Bronchial epithelial cell (primary cell): ENCODE data around the gene TTC6. TPM values are rescaled to one million over a fixed set of nuclear protein-coding genes. Genes with fewer than 3 reads are reported as not detected.

Experiments
- DNase-seq: peaks from one replicate; pipeline ENCODE4 v3.0.0-alpha.2; 2010; ENCODE audit warnings: low read depth
- FAIRE-seq: peaks from 2 replicates; lab custom pipeline; 2011; peaks lifted over from hg19 to GRCh38; lab: Jason Lieb, UNC
- H3K27me3 ChIP-seq: 2 replicates; pipeline ENCODE4 v1.5.1; 2011; ENCODE audit warnings: low read length; ENCODE audit not compliant: control insufficient read depth, insufficient read depth
- H3K36me3 ChIP-seq: 2 replicates; pipeline ENCODE4 v1.5.1; 2011; ENCODE audit warnings: low read length; ENCODE audit not compliant: control insufficient read depth, insufficient read depth
- H3K4me3 ChIP-seq: 2 replicates; pipeline ENCODE4 v1.5.1; 2011; ENCODE audit warnings: mild to moderate bottlenecking, low read depth, low read length, control low read depth
- total RNA-seq: library from RNA; depleted of rRNA; stranded (reverse); fragments of >200 nt; gene quantifications from 2 replicates; pipeline ENCODE4 v1.2.1, GENCODE V29; 2014
- TF ChIP-seq, protein P1 (sequence below): IDR thresholded peaks from 2 replicates; pipeline ENCODE4 v1.5.1; 2011; ENCODE audit warnings: mild to moderate bottlenecking, moderate library complexity, low read length, control low read depth, inconsistent platforms; ENCODE audit not compliant: insufficient read depth, severe bottlenecking

TTC6 gene
- total RNA-seq, 1 donor from 2014 or later: 0.53 TPM

DNA sequence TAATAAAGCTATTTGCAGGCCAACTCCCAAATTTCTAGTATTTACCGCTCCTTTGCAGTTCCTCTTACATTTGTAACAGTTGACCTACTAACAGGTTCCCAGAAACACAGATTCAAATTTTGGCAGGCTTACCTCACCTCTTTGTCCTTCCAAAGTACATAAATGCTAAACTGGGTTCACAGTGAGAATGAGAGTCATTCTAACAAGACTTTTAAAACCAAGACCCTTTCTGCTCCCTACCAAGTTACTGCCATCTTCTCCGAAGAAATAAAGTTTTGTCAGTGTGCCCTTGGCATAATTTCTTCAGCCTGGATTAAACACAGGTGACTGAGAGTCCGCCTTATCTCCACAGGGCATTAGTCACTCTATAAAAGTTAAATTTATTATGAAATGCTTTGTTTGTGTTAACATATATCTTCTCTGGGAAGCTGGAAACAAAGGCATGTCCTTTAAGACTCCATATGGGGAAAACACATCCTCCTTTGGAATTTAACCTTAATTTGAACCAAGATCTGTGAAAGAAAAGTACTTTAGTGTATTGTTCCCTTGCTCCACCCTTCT is 28.5 kb upstream of the TTC6 start:
- TF ChIP-seq, protein P1, sequence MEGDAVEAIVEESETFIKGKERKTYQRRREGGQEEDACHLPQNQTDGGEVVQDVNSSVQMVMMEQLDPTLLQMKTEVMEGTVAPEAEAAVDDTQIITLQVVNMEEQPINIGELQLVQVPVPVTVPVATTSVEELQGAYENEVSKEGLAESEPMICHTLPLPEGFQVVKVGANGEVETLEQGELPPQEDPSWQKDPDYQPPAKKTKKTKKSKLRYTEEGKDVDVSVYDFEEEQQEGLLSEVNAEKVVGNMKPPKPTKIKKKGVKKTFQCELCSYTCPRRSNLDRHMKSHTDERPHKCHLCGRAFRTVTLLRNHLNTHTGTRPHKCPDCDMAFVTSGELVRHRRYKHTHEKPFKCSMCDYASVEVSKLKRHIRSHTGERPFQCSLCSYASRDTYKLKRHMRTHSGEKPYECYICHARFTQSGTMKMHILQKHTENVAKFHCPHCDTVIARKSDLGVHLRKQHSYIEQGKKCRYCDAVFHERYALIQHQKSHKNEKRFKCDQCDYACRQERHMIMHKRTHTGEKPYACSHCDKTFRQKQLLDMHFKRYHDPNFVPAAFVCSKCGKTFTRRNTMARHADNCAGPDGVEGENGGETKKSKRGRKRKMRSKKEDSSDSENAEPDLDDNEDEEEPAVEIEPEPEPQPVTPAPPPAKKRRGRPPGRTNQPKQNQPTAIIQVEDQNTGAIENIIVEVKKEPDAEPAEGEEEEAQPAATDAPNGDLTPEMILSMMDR: no peak
- DNase-seq (peak; percentile 56), FAIRE-seq (no peak)
- Histone ChIP-seq H3K27me3 (no peaks in the 10 kb centered on the region), H3K36me3 (no peaks in the 10 kb centered on the region), H3K4me3 (no peak overlapping the region)

DNA sequence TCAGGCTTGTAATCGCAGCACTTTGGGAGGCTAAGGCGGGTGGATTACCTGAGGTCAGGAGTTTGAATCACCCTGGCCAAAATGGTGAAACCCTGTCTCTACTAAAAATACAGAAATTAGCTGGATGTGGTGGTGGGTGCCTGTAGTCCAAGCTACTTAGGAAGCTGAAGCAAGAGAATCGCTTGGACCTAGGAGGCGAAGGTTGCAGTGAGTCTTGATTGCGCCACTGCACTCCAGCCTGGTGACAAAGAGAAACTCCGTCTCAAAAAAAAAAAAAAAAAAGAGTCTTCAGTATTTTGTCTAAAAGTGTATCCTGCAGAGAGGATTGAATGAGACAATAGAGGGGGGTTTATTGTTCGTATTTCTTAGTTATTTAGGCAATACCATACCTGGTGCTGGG is 25.7 kb upstream of the TTC6 start:
- Histone ChIP-seq H3K4me3 (no peak overlapping the region), H3K27me3 (no peaks in the 10 kb centered on the region), H3K36me3 (no peaks in the 10 kb centered on the region)
- TF ChIP-seq, protein P1: no peak
- FAIRE-seq (no peak), DNase-seq (no peak)

DNA sequence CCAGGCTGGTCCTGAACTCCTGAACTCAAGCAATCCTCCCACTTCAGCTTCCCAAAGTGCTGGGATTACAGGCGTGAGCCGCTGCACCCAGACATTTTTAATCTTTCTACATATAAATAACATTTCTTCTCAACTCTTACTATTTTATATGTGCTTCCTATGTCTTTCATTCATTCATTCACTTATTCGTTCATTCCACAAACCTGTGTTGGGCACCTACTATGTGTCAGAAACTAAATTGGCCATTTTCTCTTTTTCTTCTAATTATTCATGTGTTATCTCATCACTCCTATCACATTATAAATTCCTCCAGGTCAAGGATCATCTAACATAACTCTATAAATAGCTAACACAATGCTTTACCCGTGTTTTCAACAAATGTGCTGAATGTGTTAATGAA is 24.0 kb upstream of the TTC6 start:
- FAIRE-seq: no peak
- no peaks in the 10 kb centered on the region for H3K36me3 ChIP-seq

DNA sequence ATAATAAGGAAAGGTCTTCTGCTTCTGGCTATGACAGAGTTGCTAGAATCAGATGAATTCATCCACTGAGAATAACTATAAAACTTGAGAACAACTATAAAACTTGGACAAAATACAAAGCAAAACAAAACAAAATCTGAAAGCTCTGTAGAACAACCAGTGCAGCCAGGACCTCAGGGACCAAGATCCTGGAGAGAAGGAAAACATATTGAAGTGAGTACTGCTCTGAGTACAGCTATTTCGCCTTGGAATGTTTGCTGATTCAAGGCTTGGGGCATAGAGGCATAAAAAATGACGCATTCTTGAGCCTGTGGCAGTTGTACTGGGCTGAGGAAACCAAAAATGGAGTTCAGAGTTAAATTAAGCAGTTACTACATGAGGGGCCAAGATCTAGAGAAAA is 22.1 kb upstream of the TTC6 start:
- Histone ChIP-seq H3K4me3 (no peak overlapping the region), H3K36me3 (no peaks in the 10 kb centered on the region), H3K27me3 (no peaks in the 10 kb centered on the region)
- DNase-seq: no peak
- TF ChIP-seq, protein P1: no peak
- no peak for FAIRE-seq

More for the DNA sequence above, 24.0 kb upstream of the TTC6 start:
- TF ChIP-seq, protein P1: no peak
- no peak overlapping the region for H3K4me3 ChIP-seq
- DNase-seq: no peak
- H3K27me3 ChIP-seq: no peaks in the 10 kb centered on the region

DNA sequence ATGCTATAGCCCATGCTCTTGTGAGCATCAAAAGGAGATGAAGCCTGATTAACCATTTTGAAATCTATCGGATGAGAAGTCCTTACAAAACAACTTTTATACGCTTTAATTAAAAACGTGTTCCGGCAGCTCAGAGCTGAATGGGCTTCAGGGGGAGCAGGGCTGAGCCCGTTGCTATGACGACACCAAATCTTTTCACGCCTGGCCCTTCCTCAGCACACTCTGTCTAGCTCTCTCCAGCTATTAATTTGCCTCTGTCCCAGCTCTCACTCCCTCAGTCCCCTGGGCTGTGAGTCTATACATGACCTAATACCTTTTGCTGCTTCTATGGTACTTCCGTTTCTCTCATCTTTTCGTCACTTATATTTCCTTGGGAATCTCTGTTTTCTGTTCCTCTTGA is 16.2 kb upstream of the TTC6 start:
- no peak for FAIRE-seq
- peak; percentile 20 for DNase-seq
- no peak overlapping the region for H3K4me3 ChIP-seq
- TF ChIP-seq, protein P1: no peak
- H3K27me3 ChIP-seq: no peaks in the 10 kb centered on the region
- no peaks in the 10 kb centered on the region for H3K36me3 ChIP-seq

DNA sequence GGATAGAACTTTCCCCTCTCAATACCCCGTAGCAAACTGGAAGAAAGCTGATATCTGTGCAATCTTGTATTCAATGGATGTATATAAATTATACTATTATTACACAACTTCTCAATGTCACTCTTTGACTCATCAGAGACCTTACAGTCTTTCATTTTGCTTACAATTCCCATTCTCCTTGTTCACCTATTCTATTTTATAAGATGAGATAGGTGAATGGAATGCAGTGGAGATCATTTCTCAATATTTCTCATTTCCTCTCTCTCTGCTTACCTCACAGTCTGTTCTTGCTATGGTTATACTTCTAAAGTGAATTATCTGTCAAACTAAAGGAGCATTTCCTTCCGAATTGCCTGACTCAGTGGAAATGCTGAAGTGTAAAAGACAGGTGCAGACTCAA is 15.3 kb upstream of the TTC6 start:
- H3K36me3 ChIP-seq: no peaks in the 10 kb centered on the region
- TF ChIP-seq, protein P1: no peak
- FAIRE-seq: no peak
- DNase-seq: peak; percentile 96
- H3K27me3 ChIP-seq: no peaks in the 10 kb centered on the region
- no peak overlapping the region for H3K4me3 ChIP-seq
